ENCODE data around the gene EXOSC1. TPM values are rescaled to one million over a fixed set of nuclear protein-coding genes. Genes with fewer than 3 reads are reported as not detected.

The EXOSC1 gene
- total RNA-seq, 1 donor from 2014 or later: 34.2 TPM

GRCh38 chr10:97456034-97456685 lies 10.4 kb upstream of the EXOSC1 start:
- DNase-seq (ENCODE audit: low read depth) (no peak), FAIRE-seq (peak; percentile 68)
- no peaks in the 10 kb centered on the region for H3K27me3 ChIP-seq (ENCODE audit: control insufficient read depth, insufficient read depth, low read length)
- TF ChIP-seq CTCF (IDR thresholded peaks at IDR 0.05; ENCODE audit: insufficient read depth, low read length, severe bottlenecking): no peak
- no peak overlapping the region for H3K4me3 ChIP-seq (ENCODE audit: low read depth, low read length)
- H3K36me3 ChIP-seq (ENCODE audit: control insufficient read depth, insufficient read depth, low read length): peaks cover 21% of the 10 kb centered on the region

DNA sequence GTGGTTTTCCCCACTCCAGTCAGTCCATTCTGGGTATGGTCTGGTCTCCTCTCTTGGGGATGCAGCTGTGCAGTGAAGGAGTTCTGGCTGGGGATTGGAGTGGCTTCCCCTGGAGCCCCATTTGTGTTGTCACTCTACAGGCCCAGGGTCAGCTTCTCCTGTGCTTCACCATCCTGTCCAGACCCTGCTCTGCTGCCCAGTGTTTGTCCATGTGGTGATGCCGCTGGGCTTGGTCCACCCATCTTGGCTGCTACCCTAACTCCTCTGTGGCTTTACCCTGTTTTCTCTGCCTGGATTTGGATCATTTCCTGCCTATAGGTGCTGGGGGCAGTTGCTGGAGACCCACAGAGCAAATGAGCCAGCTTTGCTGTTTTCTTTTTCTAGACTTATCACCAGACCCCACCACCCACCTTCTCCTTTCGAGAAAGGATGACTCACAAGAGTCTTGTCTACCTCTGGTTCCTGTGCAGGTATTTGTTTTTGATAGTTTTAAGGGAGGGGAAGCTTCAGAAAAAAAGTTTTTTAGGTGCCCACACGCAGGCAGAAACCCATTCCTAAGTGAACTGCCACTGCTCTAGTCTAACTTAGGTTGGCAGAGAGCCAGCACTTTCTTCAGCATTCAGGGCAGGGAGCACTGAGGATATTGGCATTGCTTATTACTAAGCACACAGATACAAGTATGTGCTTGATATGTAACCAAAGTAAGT lies 8.7 kb upstream of the EXOSC1 start:
- no peak overlapping the region for H3K4me3 ChIP-seq (ENCODE audit: low read depth, low read length)
- peaks cover 14% of the 10 kb centered on the region for H3K36me3 ChIP-seq (ENCODE audit: control insufficient read depth, insufficient read depth, low read length)
- FAIRE-seq: no peak
- peak; percentile 82 for DNase-seq (ENCODE audit: low read depth)
- no peak for TF ChIP-seq CTCF (IDR thresholded peaks at IDR 0.05; ENCODE audit: insufficient read depth, low read length, severe bottlenecking)
- no peaks in the 10 kb centered on the region for H3K27me3 ChIP-seq (ENCODE audit: control insufficient read depth, insufficient read depth, low read length)

DNA sequence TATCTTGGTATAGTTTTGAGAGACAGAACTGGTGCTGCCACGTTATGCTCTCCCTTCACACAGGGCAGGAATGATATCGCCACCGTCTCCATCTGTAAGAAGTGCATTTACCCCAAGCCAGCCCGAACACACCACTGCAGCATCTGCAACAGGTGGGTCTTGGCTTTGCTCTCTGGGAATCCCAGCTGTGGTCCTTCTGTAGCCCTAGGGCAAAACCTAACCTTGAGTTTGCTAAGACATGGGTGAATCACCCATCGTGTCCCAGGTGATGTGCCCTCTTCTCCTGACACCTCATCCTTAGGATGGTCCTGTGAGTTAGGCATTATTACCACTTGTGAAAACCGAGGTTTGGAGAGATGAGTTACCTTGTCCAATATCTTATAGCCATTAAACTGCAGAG lies 6.5 kb upstream of the EXOSC1 start:
- Histone ChIP-seq H3K27me3 (ENCODE audit: control insufficient read depth, insufficient read depth, low read length) (no peaks in the 10 kb centered on the region), H3K36me3 (ENCODE audit: control insufficient read depth, insufficient read depth, low read length) (peaks cover 9% of the 10 kb centered on the region), H3K4me3 (ENCODE audit: low read depth, low read length) (no peak overlapping the region)
- TF ChIP-seq CTCF (IDR thresholded peaks at IDR 0.05; ENCODE audit: insufficient read depth, low read length, severe bottlenecking): no peak
- FAIRE-seq: no peak
- no peak for DNase-seq (ENCODE audit: low read depth)

DNA sequence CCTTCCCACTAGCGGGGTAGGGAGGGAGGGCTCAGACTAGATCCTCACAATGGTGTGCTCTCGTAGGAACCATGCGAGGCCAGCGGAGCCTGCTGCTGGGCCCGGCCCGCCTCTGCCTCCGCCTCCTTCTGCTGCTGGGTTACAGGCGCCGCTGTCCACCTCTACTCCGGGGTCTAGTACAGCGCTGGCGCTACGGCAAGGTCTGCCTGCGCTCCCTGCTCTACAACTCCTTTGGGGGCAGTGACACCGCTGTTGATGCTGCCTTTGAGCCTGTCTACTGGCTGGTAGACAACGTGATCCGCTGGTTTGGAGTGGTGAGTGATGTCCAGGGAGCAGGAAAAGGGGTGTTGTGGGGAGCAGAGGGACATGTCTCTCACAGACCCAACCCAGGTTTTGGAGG lies 5.8 kb upstream of the EXOSC1 start:
- FAIRE-seq (no peak), DNase-seq (ENCODE audit: low read depth) (no peak)
- peaks cover 7% of the 10 kb centered on the region for H3K36me3 ChIP-seq (ENCODE audit: control insufficient read depth, insufficient read depth, low read length)
- no peaks in the 10 kb centered on the region for H3K27me3 ChIP-seq (ENCODE audit: control insufficient read depth, insufficient read depth, low read length)
- H3K4me3 ChIP-seq (ENCODE audit: low read depth, low read length): no peak overlapping the region
- TF ChIP-seq CTCF (IDR thresholded peaks at IDR 0.05; ENCODE audit: insufficient read depth, low read length, severe bottlenecking): no peak

- H3K27me3 ChIP-seq (ENCODE audit: control insufficient read depth, insufficient read depth, low read length): no peaks in the 10 kb centered on the region
- TF ChIP-seq CTCF (IDR thresholded peaks at IDR 0.05; ENCODE audit: insufficient read depth, low read length, severe bottlenecking): no peak
- no peak overlapping the region for H3K4me3 ChIP-seq (ENCODE audit: low read depth, low read length)
- FAIRE-seq (peak; percentile 85), DNase-seq (ENCODE audit: low read depth) (peak; percentile 33)
- H3K36me3 ChIP-seq (ENCODE audit: control insufficient read depth, insufficient read depth, low read length): peaks cover 5% of the 10 kb centered on the region
Measured at GRCh38 chr10:97450828-97451227, 5.0 kb upstream of the EXOSC1 start.

Data from bronchial epithelial cell (primary cell).